Measurements from ENCODE around the gene COG5.
A peak's percentile ranks its signal among the peaks of the same experiment; 100 is the strongest.
"Not testable (repeated sequence)": the region's sequence is repeated elsewhere in the genome, so short reads cannot be mapped to it uniquely, and the experiment has no call there.

The COG5 gene

GRCh38 chr7:107579885-107580715, 16.4 kb upstream of the COG5 start, which contains the start of gene BCAP29:
Gene BCAP29, plus strand, starts transcription at chr7:107580246. Its CDS starts 527 bp downstream, at chr7:107580773.
- peak; percentile 73 for DNase-seq (ENCODE audit: low spot score)

DNA sequence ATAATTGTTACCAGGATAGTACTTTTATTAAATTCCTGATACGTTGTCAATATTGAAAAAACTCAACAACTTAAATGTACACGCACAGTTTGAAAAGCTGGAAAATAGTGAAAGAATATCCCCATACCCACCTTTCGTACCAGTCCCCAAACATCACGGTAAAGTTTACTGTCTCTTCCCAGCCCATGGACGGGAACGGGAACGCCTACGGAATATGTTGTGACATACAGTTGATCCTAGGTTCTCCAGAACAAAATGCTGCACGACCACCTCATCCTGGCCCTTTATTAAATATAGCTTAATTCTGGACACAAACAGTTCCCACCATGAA, 15.8 kb upstream of the COG5 start:
- DNase-seq (ENCODE audit: low spot score) = no peak

- DNase-seq (ENCODE audit: low spot score) = no peak
Observed at GRCh38 chr7:107573537-107573936, 9.8 kb upstream of the COG5 start.

GRCh38 chr7:107570298-107570697, 6.6 kb upstream of the COG5 start:
- DNase-seq (ENCODE audit: low spot score) = no peak

GRCh38 chr7:107564553-107565298, 1.0 kb upstream of the COG5 start:
- DNase-seq (ENCODE audit: low spot score) = no peak

DNA sequence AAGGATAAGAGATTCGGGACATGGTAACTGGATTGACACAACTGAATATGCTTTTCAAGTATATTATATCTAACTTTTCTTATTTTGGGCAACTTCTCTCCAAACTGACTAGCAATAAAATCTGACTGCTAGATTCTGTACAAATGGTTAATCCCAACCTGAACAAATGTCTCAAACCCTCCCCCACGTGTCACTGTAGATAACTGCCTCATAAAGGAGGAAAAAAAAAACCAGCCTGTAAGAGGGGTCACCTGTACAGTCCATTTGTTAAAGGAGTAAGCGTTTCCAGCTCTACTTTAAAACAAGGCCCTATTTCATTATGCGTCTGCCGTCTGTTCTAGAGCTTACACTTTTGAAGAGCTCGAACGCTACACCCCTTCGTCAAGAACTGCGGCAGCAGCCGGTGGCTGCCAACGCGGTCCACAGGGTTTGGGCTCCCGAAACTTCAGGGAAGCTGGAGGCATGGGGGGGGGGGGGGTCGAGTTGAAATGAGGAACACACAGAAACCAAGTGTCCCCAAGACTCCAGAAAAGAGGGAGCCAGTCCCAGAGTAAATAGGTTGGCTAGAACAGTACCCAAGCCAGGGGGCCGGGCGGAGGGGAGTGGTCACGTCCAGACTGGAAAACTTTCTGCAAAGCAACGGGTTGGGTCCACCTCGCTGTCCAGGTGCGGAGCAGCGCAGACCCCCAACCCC, 492 bp downstream of the COG5 start:
- DNase-seq (ENCODE audit: low spot score) = no peak

- DNase-seq (ENCODE audit: low spot score) = no peak
Observed at GRCh38 chr7:107560898-107561516, 2.7 kb downstream of the COG5 start.

- DNase-seq (ENCODE audit: low spot score) = no peak
Observed at GRCh38 chr7:107559864-107560263, 3.9 kb downstream of the COG5 start.

DNA sequence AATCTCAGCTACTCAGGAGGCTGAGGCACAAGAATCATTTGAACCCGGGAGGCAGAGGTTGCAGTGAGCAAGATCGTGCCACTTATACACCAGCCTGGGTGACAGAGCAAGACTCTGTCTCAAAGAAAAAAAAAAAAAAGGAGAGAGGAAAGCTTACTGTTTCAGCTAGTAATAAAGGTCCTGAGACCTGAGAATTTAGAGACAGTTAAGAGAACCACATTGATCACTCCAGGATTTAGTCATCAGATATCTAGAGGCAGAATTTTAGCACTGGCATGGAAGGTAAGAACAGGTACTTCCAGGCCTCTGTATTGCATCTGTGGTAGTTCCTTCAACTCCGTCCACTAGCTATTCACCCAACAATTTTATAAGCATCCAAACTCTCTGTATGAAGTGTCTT, 7.8 kb downstream of the COG5 start:
- DNase-seq (ENCODE audit: low spot score) = no peak

DNA sequence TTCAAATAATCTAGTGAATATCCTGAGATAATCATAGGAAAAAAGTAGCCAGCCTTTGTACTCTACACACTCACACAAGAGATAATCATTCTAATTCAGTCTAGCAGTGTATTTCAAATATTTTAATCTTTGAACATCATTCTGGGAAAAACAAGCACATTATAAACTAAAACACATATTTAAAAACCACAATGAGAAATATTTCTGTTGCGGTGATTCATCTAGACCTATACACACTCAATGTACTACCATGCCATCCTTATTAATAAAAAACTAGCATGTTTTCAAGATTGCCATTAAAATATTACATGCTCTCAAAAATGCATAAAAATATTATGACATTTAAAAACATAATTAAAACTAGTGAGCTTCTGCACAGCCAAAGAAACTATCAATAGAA, 11.8 kb downstream of the COG5 start:
- DNase-seq (ENCODE audit: low spot score) = no peak

DNA sequence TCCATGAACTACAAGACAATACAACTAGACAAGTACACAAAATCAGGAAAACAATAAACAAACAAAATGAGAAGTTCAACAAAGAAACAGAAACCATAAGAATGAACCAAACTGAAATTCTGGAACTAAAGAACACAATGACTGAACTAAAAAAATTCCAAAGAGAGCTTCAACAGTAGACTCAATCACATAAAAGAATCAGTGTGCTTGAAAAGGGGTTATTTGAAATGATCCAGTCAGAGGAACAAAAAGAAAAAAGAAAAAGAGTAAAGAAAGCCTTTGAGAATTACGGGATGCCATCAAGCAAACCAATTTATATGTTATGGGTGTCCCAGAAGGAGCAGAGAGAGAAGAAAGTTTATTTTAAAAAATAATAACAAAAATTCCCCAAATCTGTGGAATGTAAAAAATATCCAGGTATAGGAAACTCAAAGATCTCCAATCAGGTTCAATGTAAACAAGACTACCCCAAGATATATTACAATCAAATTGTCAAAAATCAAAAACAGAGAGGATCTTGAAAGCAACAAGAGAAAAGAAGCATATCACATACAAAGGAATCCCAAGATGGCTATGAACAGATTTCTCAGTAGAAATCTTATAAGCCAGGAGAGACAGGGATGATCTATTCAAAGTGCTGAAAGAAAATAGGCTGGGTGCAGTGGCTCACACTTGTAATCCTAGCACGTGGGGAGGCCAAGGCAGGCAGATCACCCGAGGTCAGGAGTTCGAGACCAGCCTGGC, 18.7 kb downstream of the COG5 start:
- no peak for DNase-seq (ENCODE audit: low spot score)

GRCh38 chr7:107543338-107543993, 20.3 kb downstream of the COG5 start:
- DNase-seq (ENCODE audit: low spot score) = no peak

- no peak for DNase-seq (ENCODE audit: low spot score)
Observed at GRCh38 chr7:107538001-107538400, 25.7 kb downstream of the COG5 start.

GRCh38 chr7:107537228-107537627, 26.5 kb downstream of the COG5 start:
- not testable (repeated sequence) for DNase-seq (ENCODE audit: low spot score)

GRCh38 chr7:107534139-107534538, 29.6 kb downstream of the COG5 start:
- DNase-seq (ENCODE audit: low spot score) = no peak

GRCh38 chr7:107530751-107531150, 33.0 kb downstream of the COG5 start:
- no peak for DNase-seq (ENCODE audit: low spot score)

GRCh38 chr7:107528461-107528860, 35.3 kb downstream of the COG5 start:
- DNase-seq (ENCODE audit: low spot score) = no peak

DNA sequence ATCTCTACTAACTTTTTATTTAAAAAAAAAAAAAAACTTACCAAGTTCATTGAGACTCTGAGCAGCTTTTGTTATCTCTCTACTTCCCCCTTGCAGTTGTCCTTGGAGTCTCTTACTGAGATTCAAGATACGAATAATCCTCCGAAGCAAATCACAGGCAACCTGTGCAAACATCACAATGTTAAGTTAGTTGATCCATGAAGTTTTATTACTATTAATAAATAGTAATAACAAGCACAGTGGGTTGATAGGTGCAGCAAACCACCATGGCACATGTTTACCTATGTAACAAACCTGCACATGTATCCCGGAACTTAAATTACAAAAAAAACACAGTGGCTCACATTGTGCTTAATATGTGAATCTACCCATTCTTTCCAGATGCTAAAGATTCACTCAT, 36.5 kb downstream of the COG5 start:
- DNase-seq (ENCODE audit: low spot score) = no peak

- DNase-seq (ENCODE audit: low spot score) = no peak
Observed at GRCh38 chr7:107526672-107527071, 37.0 kb downstream of the COG5 start.

DNA sequence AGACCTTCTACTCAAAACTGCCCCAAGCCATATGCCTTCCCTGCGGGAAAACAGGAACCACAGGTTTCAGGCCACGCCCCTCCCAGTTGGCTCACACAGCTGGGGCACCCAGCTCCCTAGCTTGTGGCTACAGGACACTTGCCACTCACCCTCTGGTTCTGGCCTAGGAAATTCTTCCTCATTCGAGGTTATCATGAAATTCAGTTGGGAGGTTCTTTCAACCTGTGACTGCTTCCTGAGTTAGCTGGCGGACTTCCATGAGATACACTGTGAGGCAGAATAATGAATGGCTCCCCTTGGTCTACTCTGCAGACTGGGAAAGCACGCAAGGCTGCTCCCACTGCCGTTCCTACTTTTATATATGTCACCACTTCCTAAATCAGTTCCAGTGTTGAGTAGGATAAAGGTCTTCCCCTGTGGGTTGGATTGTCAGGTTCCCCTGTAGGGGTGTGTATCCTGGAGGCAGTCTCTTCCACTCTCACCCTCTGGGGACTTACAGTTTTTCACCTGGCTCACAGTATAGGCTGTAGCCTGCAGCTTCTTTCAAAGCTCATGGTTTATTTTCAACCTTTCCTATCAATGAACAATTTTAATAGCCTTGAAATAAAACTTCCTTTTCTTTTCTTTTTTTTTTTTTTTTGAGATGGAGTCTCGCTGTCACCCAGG, 56.9 kb downstream of the COG5 start:
- DNase-seq (ENCODE audit: low spot score) = no peak

Measured in SK-N-DZ (cell line).